HG03025 (cell line): ENCODE data around the gene COX7A2L.
"Not testable (repeated sequence)": the region's sequence is repeated elsewhere in the genome, so short reads cannot be mapped to it uniquely, and the experiment has no call there.

Source experiments
- ATAC-seq: cut with Tn5 transposase; IDR thresholded peaks from one replicate; pipeline ENCODE4 v1.9.1; 2021; ENCODE audit warnings: mild to moderate bottlenecking, moderate library complexity; ENCODE audit not compliant: unreplicated experiment, low FRiP score

The COX7A2L gene

DNA sequence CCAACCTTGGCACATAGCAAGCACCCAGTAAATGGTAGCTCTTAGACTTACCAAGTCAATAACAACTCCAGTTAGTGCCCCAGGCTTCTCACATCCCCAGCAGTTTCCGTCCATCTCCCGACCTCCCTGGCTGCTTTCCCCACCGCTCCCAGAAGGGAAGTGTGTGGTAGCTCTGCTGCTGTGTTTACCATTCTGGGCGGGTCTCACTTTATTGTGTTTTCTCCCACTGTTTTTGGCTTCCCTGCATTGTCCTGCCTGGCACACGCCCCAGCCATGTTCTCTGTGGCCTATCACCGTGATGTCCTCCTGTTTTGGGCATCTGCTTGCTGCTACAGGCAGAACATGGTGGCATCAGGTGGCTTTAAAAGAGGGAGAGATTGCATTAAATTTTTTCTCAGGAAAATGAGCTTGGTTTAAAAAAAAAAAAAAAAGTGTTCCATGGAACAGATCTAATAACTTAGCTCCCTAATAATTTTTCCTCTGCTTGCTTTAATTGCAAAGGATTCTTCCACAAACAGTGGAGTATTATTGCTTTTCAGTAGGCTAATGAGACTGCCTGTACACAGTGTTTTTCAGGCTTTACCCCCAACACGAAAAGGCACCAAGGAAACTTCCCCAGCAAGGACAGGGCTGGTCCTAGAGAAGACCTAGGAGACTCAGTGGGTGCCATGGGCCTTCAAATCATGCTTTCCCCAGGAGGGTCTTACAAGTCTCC, 8.0 kb upstream of the COX7A2L start:
- no peak for ATAC-seq

GRCh38 chr2:42367835-42368234, 6.8 kb upstream of the COX7A2L start:
- no peak for ATAC-seq

GRCh38 chr2:42366411-42366810, 5.4 kb upstream of the COX7A2L start:
- no peak for ATAC-seq

- ATAC-seq: no peak
These were observed 3.6 kb upstream of the COX7A2L start for GRCh38 chr2:42364658-42365057.

DNA sequence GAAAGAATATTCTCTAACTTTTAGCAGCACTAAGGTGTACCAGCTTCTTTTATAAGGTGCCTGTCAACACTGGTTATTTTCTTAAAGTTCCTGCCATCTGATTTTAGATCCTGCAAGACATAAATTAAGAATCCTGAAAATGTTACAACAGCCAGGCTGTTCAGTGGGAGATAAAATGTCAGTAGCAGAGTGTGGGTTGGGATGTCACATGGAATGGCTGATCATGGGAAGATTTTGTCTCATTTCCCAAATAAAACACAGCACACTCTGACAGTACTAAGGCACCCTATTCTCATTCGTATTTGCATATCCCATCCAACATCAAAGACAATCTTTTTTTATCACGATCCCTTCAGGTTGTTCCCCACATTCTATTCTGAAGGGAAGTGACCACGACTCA, 2.4 kb upstream of the COX7A2L start:
- no peak for ATAC-seq

- no peak for ATAC-seq
These were observed 789 bp upstream of the COX7A2L start for GRCh38 chr2:42361728-42362283.

GRCh38 chr2:42360493-42360889, 526 bp downstream of the COX7A2L start:
- no peak for ATAC-seq

DNA sequence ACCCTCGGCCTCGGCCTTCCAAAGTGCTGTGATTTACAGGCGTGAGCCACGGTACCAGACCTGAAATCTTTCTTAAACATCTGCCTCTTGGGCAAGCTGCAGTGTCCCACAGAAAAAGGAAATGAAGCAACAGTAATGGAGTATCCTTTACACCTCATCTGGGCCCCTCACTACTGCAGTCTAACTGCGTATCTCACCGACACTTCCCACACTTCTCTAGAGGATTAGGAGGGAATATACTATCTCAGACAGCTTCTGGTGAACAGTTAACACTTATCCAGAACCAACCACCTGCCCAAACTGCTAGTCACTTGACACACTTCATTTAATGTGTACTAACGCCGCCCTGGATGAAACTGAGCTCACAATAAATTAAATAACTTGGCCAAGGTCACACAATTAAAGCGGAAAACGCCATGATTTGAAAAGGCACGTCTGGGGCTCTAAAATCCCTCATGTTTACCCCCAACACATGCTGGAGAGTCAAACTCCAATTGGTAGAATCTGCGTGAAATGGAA, 993 bp downstream of the COX7A2L start:
- no peak for ATAC-seq

DNA sequence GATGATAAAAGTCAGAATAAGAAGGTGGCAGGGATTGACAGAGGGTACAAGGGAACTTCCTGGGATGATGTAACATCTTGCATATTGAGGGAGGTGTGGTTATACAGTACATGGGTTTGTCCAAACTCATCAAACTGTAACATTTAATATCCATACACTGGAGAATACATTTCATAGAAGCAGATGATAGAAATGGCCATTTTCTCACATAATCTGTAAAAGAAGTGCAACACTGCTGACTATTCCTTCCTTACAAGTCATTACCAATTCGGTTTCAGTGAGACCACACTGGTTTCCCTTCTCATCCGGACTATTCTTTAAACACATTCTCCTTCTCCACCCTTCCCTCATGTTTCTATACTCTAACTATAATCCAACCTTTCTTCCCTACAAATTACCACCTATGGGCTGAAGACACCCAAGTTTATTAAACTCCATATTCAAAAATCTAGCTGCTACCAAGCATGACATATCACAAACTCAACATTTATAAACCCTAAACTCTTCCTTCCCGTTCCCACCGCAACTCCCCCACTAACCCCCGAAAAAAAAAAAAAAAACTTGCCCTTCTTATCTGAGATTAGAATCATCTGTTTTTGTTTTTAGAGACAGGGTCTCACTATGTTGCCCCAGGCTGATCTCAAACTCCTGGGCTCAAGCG, 1.6 kb downstream of the COX7A2L start:
- ATAC-seq: no peak

- ATAC-seq: no peak
These were observed 7.1 kb downstream of the COX7A2L start for GRCh38 chr2:42353792-42354429.

GRCh38 chr2:42351864-42352263, 9.2 kb downstream of the COX7A2L start:
- no peak for ATAC-seq

- ATAC-seq: no peak
These were observed 10.5 kb downstream of the COX7A2L start for GRCh38 chr2:42350434-42351063.

GRCh38 chr2:42348113-42348805, 12.8 kb downstream of the COX7A2L start:
- no peak for ATAC-seq

GRCh38 chr2:42347518-42347917, 13.5 kb downstream of the COX7A2L start:
- not testable (repeated sequence) for ATAC-seq

DNA sequence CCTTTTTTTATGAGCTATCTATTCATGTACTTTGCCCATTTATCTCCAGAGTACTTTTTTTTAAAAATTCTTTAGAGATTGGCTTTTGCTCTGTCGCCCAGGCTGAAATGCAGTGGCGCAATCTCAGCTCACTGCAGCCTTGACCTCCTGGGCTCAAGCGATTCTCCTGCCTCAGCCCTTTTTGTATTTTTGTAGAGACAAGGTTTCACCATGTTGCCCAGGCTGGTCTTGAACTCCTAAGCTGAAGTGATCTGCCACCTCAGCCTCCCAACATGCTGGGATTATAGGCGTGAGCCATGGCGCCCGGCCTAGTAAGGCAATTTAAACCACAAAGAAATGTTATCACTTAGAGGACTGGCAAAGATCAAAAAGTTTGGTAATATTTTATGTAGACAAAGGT, 14.2 kb downstream of the COX7A2L start:
- ATAC-seq: not testable (repeated sequence)

DNA sequence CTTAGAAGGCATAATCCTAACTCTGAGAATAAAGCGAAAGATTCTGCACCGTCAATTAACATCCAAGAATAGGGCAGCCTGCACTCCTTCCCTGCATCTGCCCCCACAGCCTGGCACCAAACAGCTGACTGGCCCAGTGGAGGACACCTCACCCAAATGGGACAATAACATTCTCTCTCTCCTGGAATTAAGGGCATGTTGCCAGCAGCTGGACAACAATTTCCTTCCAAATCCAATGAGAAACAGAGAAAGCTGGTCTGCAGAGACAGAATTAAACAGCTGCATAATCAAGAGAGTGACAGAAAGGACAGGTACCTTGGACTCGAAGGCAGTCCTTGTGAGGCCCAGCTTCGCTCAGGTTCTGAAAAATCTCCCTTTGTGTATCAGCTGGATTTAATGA, 15.0 kb downstream of the COX7A2L start:
- no peak for ATAC-seq

GRCh38 chr2:42342795-42343241, 18.2 kb downstream of the COX7A2L start:
- no peak for ATAC-seq

DNA sequence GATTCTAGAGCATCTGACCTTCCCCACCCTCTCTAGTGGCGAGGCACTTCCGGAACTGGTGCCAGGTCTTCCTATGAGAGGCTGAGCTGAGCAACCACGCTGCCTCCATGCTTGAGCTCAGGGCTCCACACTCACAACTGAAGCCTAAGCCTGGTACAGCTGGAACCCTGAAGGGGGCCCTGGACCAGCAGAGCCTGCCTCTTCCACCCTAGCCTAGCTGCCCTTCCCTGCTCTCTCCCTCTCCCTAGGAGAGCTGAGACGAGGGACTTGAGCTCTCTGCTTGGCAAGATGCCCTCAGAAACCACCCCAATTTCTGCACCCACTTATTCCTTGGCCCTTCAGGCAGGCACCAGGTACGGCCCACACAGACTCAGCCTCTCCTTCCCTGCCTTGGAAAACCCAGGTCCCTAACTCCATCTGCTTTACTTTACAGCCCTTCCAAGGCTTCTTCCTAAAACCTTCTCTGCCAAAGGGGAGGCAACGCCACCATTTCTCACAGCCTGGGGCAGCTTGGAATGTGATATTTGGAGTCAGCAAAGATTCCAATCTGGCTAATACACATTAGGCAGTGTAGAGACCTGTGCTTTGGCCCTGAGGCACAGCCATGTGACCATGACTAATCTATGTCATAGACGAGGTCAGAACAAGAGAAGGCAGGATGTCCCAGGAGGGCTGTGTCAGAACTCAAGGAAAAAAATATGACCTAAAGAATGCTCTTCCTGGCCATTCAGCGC, 18.8 kb downstream of the COX7A2L start:
- no peak for ATAC-seq

GRCh38 chr2:42340938-42341636, 19.9 kb downstream of the COX7A2L start:
- no peak for ATAC-seq
